ENCODE measurements around the gene ILF2. TPM values are rescaled to one million over a fixed set of nuclear protein-coding genes. Genes with fewer than 3 reads are reported as not detected.

Gene ILF2
- total RNA-seq, 4 donors from 2014 or later, result 111 to 167 (median 151) TPM

DNA sequence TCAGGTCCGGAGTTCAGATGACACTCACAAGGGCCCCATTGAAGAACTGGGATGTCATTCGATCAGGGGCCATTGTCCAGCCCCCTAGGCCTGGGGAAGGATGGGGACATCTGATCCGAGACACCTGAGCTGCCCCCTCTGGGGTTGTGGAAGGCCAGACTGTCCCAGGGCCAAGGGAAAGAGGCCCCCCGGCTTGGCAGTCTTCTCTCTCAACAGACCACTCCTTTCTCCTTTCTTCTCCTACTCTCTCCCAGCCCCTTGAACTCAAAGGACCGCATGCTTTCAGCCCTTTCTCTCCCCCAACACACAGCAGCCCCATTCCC lies 41.5 kb downstream of the ILF2 start:
- no peaks in the 10 kb centered on the region for H3K27me3 ChIP-seq
- no peak for DNase-seq
- intact Hi-C loops (cut with DNase I), result no loop called here
- peak overlapping the region; percentile 96 to 99 (median 96) for H3K27ac ChIP-seq
- peaks cover 53 to 65% of the 10 kb centered on the region in 2 donors for H3K4me1 ChIP-seq
- H3K9me3 ChIP-seq, result no peaks in the 10 kb centered on the region
- TF ChIP-seq POLR2A (IDR thresholded peaks at IDR 0.05) (no peak), CTCF (IDR thresholded peaks at IDR 0.05) (no peak)
- peaks cover 0 to 2% of the 10 kb centered on the region in 2 donors for H3K36me3 ChIP-seq
- H3K4me3 ChIP-seq (replicated peaks in 1 of 3), result no peak overlapping the region
- WGBS, 2 donors, result 81 to 82% methylated on average over 5 of the region's 5 CpGs

DNA sequence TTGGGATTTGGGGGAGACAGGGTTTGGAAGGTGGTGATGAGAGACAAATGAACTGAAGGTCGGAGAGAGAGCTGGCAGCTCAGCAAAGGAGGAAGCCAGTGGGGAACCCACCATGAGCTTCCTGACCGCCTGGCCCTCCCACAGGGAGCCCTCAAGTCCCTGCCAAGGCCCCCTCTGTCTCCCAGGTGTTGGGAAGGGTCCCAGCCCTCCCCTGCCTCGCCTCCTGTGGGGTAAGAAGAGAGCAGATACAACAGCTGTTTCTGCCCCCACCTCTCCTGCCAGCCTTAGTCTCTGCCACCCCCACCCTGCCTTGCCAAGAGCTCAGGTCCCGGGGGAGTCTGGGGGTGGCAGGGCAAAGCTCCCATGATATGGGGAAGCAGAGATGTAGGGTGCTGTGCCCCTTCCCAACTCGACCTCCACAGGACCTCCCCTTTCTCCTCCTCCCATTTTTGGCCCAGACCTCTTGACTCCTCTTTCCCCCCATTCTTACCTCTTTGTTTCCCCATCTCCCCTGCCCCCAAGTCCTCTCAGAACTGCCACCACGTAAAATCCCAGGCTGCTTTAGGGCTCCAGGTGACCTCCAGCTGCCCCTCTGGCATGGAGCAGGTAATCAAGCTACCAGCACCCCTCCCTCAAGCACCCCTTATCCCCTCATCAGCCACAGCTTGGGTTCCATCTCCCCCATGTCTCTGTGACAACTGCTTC lies 42.0 kb downstream of the ILF2 start:
- 86 to 87% methylated on average over 5 to 6 of the region's 6 CpGs for WGBS, 2 donors
- TF ChIP-seq CTCF (IDR thresholded peaks at IDR 0.05), result no peak
- TF ChIP-seq POLR2A (IDR thresholded peaks at IDR 0.05), result no peak
- Histone ChIP-seq H3K36me3 (peaks cover 0 to 2% of the 10 kb centered on the region in 2 donors), H3K27me3 (no peaks in the 10 kb centered on the region), H3K27ac (peak overlapping the region; percentile 96 to 99 (median 96)), H3K4me3 (replicated peaks in 1 of 3) (no peak overlapping the region), H3K4me1 (peaks cover 56 to 70% of the 10 kb centered on the region in 2 donors), H3K9me3 (no peaks in the 10 kb centered on the region)
- intact Hi-C loops (cut with DNase I), result no loop called here
- no peak for DNase-seq

DNA sequence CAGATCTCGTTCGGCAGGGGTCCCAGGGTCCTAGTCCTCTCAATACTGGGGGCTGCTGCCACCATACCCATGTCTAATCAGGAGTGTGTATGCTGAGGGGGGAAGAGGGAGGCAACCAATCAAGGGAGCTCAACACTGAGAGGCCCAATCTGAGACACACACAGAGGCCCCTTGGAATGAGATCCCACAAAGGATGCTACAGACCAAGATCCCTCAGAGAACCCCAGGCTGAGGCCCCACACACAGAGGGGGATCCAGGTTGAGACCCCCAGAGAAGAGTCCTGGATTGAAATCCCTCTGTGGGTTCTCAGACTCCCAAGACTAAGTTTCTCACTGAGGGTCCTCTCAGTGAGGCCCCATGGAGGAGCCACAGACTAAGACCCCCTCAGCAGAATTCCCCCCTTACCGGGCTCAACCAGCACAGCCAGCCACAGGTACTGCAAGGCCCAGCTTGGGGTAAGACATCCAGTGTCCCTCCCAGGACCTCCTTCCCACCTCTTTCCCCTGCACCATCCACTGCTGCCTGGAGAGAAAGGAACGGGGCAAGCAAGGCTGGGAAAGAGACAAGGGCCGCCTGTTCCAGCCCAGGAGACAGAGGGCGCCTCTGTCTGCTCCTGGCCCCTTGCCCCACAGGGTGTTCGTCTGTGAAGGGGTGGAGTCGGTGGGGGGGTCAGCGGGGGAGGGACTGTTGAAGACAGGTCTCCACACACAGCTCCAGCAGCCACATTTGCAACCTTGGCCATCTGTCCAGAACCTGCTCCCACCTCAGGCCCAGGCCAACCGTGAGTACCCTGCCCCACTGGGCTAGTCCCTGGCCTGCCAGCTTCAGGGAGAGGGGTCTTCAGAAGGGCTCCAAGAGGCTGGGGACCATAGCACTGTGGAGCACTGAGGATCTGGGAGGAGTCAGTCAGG lies 42.8 kb downstream of the ILF2 start, which contains the start of gene S100A1:
Gene S100A1, plus strand, starts transcription at position 720 of the 912 bp plus-strand sequence. CDS start 2,088 bp downstream, outside the sequence.
- Histone ChIP-seq H3K36me3 (peaks cover 0 to 2% of the 10 kb centered on the region in 2 donors), H3K4me3 (replicated peaks in 1 of 3) (peak within 1 kb of the TSS in 2 of 3 donors; percentile 1 to 47), H3K27ac (peak within 1 kb of the TSS; percentile 96 to 99 (median 96)), H3K27me3 (no peaks in the 10 kb centered on the region), H3K4me1 (peaks cover 59 to 71% of the 10 kb centered on the region in 2 donors), H3K9me3 (no peaks in the 10 kb centered on the region)
- TF ChIP-seq POLR2A (IDR thresholded peaks at IDR 0.05) (peak in 1 of 2 donors; percentile 6), CTCF (IDR thresholded peaks at IDR 0.05) (peak in 2 of 6 experiments; percentile 20 to 62)
- 57 to 68% methylated on average over 2 to 6 of the region's 10 CpGs for WGBS, 2 donors
- DNase-seq, result peak; percentile 85 to 86
- intact Hi-C loops (cut with DNase I), result no loop called here

- no peaks in the 10 kb centered on the region for H3K9me3 ChIP-seq
- peak within 1 kb of the TSS in 2 of 3 donors; percentile 2 to 47 for H3K4me3 ChIP-seq (replicated peaks in 1 of 3)
- H3K4me1 ChIP-seq, result peaks cover 65 to 74% of the 10 kb centered on the region in 2 donors
- H3K27ac ChIP-seq, result peak within 1 kb of the TSS; percentile 96 to 99 (median 96)
- WGBS, 2 donors, result 0 to 14% methylated on average over 11 to 23 of the region's 28 CpGs
- no peaks in the 10 kb centered on the region for H3K27me3 ChIP-seq
- TF ChIP-seq CTCF (IDR thresholded peaks at IDR 0.05) (peak in 4 of 6 experiments; percentile 8 to 69 (median 56)), POLR2A (IDR thresholded peaks at IDR 0.05) (peak; percentile 64 to 82)
- intact Hi-C loops (cut with DNase I), result no loop called here
- H3K36me3 ChIP-seq, result peaks cover 0 to 2% of the 10 kb centered on the region in 2 donors
- DNase-seq, result peak; percentile 94 to 95
Observed at GRCh38 chr1:153626904-153627714, 43.7 kb downstream of the ILF2 start, which contains the start of gene S100A13. Gene S100A13, minus strand, starts transcription at chr1:153627505. Its CDS starts 1,033 bp downstream, at chr1:153626472.

Data from thyroid gland (tissue), 4 donors.